HG03066 (cell line): ENCODE data around the gene RASGRP2.
"Not testable (repeated sequence)": the region's sequence is repeated elsewhere in the genome, so short reads cannot be mapped to it uniquely, and the experiment has no call there.

Source experiments
- ATAC-seq: cut with Tn5 transposase; IDR thresholded peaks from one replicate; pipeline ENCODE4 v1.9.1; 2021; ENCODE audit warnings: low read depth; ENCODE audit not compliant: unreplicated experiment

RASGRP2 gene

DNA sequence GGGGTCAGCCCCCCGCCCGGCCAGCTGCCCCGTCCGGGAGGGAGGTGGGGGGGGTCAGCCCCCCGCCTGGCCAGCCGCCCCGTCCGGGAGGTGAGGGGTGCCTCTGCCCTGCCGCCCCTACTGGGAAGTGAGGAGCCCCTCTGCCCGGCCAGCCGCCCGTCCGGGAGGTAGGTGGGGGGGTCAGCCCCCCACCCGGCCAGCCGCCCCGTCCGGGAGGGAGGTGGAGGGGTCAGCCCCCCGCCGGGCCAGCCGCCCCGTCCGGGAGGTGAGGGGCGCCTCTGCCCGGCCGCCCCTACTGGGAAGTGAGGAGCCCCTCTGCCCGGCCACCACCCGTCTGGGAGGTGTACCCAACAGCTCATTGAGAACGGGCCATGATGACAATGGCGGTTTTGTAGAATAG, 42.0 kb downstream of the RASGRP2 start:
- not testable (repeated sequence) for ATAC-seq

DNA sequence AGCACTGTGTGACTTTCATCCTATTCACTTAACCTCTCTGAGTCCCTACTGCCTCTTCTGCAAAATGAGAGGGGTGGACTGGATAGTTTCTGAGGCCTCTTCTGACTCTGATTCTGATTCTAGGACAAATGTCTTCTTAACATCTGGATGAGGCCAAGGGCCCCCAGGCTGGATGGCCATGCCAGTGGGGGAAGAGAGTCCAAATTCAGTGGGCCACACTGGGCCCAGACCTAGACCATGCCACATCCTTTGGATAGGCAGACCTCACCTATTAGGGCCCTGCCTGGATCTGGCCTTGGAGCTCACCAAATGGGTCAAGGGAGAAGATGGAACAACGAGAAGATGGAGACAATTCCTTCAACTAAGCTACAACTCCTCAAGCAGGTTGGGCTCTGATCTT, 45.5 kb downstream of the RASGRP2 start:
- ATAC-seq = no peak

DNA sequence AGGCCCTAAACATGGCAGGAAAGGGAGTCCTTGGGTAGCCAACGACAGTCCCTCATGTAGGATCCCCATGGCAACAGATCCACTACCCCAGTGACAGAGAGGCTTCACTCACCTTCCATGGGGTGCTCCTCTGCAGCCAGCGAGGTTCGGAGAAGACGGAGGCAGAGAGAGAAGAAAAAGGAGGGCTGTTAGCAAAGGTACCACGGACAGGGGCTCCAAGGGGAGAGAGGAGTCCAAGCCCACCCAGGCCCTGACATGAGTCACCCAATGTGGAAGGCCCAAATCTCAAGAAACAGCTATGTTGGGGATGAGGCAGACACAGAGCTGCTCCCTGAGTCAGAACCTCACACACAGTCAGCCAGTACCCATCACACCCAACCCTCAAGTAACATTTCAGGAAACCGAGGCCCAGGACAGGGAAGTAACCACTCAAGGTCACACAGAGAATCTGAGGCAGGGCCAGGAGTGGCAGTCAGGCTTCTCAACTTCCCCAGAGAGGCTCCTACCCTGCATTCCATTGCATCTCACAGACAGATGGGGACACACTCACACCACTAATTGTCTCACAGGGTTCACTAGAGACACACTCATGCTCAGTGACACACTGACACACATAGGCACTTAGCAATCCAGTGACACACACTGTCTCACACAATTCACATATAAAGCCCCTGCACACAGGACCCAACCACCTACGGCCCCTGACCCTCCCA, 46.1 kb downstream of the RASGRP2 start:
- no peak for ATAC-seq

DNA sequence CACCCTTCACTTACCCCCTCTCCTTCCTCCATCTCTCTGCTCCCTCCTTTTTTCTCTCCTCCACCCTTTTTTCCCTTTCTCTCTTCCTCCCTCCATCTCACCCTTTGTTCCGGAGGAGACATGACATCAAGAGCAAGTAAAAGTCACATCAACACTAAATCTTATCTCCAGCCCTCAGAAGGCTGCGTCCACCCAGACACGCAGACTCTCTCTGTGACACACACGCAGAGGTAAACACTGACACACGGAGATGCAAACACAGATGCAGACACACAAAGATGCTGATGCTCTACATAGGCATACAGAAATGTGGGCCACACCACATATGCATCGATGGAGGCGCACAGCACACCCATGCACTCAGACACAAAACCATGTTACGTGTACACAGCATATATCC, 47.9 kb downstream of the RASGRP2 start:
- ATAC-seq = no peak

DNA sequence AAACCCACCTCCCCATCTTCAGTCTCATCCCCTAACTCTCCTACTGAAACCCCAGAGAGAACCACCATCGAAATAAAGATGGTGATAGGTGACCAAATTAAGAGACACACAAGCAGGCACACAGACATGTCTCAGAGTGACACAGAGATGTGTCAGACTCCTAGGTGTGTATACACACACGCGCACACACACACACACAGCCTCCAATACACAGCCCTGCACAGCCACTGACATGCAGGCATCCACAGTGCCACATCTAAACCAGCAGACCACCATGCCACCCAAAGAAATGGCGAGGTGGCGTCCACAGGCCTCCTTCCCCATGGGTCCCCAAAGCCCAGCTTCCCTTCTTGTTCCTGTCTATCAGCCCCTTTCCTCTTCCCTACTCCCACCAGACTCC, 48.4 kb downstream of the RASGRP2 start:
- ATAC-seq = no peak

DNA sequence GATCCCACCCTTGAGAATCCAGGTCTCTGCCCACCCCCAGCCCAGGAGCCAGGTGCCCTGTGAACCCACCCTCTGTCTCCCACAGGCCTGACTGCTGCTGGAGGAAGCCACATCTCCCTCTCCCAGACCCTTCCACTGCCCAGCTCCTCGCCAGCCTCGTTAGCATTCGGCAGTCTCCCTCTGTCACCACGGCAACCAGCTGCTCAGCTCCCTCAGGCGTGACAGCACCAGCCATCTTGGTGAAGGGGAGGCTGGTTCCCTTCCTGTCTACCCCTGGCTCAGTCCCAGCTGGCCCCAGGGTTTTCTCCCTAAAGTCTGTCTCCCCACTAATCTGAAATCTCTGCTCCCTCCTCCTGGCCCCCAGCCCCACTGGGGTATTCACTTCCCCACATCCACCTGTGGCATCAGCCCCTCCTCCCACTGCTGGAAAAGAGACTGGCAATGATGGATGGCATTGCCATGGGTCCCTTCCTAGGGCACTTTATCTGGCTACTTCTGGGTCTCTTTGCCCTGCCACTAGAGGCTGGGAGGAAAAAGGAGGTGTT, 49.0 kb downstream of the RASGRP2 start:
- ATAC-seq = no peak

DNA sequence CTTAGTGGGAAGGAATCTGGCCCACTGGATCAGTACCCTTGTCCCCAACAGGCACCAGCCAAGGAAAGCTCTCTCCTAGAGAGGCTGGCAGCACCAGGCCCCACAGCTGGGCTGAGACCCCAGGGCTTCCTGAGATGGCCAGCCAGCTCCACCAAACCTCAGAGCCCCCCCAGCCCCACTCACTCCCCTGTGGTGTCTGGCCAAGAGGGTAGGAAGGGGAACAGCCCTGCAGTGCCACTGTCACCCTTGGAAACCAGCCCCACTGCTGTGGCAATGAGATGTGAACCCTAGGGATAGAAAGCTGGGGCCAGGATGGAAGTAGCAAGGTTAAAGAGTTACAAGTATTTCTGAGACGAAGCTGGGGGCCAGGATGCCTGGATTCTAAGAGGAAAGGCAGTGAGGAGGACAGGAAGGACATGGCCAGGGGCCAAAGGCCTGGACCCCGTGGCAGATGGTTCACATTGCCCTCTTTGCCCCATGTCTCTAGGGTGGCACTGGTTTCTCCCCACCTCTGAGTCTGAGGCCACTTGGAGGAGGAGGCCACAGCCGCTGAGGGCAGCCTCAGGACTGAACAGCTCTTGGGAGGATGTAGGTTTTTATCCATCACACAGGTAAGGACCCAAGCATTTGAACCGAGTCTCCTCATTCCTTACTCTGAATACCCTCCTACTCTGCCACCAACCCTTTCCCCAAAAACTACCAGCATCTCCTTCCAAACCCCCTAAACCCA, 49.8 kb downstream of the RASGRP2 start:
- no peak for ATAC-seq

DNA sequence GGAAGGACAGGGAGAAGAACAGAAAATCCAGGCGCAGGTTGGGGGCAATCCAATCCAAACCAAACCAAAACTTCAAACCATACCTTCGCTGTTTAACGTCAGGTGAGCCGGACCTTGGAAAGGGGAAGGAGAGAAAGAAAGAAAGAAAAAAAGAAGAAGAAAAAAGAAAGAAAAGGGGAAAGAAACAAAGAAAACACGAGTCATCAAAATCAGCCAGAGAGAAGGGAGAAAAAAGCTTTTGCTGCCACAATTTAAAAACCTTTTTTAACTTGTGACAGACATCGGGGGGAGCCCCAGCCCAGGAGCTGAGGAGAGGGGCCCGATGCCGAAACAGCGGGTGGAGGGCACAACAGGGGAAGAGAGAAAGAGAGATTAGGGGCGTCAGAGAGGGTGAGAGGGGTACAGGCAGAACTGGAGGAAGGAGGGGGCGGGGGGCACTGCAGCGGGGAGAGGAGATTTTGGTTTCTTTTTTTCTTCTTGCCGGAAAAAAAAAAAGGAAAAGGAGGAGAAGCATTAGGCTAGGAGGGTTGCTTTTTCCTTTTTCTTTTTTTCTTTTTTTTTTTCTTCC, 51.1 kb downstream of the RASGRP2 start:
- ATAC-seq = no peak

DNA sequence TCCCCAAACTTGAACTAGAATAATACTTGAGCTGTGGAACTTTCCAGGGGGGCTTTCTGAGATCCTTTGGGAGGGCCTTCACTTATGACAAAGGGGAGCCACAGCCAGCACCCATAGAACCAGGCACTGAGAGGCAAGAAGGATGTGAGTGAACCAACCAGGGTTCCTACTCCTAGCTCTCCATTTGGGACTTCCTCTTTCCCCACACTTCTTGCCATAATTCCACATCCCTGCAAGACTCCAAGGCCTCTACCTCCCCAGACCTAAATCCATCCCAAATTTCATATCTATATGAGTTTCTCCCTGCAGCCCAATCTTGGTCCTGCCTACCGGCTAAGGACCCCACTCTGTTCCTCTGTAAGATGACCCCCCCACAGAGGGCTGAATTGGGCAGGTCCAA, 52.4 kb downstream of the RASGRP2 start:
- no peak for ATAC-seq

DNA sequence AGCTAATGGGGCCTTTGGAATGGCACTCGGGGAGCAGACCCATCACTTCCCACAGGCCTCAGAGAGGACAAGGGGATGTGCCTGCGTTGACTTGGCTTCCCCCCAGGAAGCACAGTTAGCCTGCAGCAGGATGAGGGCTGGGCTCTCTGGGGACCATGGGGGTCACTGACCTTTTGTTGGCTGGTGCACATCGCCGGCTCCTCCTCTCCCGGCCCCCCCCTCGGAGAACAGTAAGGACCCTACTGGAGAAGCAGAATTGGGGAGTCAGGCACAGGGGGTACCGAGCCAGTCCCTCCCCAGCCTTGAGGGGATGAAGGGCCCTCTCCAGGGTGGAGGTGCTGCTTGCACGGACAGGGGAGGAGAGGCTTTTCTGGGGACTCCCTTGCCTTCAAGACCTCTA, 53.7 kb downstream of the RASGRP2 start:
- no peak for ATAC-seq

DNA sequence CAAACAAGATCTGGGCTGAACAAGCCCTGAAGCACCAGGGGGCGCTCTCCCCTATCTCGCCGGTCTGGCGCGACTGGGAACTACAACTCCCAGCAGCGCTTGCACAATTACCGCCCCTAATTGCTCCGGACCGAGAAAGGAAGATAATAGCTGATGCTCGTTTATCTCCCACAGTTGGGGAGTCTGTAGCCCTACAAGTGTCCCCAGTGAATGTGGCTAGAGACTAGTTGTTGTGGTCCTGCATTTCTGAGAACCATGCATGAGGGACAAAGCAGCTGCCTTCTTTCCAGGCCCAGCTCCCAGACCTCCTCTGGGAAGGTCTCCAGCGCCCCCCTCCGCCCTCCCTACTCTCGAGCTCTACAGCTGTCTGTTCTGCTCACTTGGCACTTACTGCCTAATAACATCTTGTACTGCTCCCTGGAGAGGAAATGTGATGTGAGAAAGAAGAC, 55.4 kb downstream of the RASGRP2 start:
- ATAC-seq = no peak

DNA sequence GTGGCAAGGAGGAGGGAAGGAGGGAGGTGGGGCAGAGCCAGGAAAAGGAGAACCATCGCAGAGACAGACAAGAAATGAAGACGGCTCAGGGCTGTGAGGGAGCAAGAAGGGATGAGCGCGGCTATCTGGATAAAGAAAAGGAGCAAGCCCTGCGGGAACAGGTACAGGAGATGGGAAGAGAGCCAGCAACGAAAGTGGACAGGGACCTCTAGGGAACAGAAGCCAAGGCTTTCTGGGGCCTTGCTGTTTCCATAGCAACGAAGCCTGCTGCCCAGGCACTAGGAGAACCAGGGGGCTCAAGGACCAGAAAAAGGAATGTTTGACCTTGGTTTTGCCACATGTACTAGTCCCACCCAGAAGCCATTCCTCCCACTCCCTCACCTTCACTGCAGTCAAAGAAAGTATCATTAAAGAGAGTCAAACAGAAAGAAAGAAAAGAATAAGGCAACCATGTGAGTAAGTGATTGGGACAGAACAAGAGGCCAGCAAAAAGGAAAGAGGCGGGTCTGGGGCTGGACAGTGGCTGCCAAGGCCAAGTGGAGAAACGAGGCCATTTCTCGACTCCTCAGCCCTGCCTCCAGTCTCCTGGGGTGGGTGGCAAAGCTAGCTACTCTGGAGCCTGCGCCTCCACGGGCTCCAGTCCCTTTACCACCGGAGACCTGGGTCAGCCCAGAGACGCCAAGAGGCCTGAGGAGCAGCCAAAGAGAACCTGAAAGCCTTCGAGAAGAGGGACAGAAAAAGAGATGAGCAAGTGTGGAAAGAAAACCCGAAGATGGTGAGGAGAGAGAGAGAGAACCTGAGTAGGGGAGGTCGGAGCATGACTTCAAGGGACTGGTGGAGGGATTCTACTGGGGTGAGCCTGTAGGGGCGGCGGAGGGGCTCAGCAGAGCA, 56.1 kb downstream of the RASGRP2 start:
- no peak for ATAC-seq

DNA sequence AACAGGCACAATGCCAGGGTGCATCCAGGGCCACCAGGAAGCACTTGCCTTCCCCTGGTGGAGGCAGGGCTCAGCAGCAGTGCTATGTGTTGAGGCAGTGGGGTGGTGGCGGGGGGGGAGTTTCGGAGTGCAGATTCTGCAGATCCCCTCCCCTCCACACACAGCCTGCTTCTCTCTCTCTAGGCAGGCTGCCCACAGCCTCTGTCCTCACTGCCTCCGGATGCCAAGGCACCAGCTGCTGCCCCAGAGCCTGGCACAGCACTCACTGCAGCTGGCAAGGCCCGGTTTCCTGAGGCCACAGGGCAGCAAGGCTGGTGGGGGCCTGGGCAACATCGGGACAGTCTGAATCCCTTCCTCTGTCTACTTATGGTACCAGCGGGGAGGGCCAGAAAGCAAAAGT, 56.7 kb downstream of the RASGRP2 start:
- ATAC-seq = no peak

DNA sequence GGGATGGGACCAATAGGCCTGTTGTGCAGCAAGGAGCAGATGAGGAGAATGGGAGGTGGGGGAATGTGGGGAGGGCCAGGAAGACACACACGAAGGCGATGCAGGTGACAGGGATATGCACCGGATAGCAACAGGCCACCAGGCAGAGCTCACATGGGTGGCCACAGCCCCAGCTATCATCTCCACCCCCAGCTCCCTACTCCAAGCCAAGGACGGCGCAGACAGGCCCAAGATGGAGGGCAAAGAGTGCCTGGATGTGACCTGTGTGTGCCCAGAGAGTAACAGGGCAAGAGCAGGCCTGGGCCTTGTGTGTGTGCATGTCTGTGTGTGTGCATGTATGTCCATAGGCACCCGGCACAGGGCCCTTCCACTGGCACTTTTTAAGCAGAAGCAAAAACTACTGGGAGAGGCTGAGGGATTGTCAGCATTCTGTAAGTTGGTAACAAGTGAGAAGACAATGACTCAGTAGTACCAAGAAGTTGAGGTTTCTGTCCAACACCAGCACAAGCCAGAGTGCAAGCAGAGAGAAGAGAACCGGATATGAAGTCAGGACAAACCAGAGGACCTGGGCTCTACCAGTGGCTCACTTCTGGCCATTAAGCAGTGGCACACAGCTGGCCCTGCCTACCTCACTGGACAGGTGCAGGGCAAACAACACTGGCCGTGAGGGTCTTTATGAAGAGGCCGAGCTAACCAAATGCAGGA, 57.3 kb downstream of the RASGRP2 start:
- ATAC-seq = no peak

DNA sequence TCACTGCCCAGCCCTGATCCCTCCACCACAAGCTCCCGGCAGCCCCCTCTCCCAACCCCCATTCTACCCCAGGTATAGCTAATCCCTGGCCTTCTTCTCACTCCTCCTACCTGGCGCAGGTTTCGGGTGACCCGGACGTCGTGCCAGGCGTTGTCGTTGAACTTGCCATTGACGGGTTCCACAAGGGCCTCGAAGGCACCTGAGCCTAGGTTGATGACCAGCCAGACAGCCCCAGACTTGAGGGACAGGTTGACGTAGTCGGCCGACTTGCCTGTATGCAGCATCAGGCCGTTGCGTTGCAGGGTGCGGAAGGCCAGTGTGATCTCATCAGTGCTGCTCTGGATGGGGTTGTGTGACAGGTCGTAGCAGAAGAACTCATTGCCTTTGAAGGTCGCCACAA, 58.4 kb downstream of the RASGRP2 start:
- ATAC-seq = no peak

DNA sequence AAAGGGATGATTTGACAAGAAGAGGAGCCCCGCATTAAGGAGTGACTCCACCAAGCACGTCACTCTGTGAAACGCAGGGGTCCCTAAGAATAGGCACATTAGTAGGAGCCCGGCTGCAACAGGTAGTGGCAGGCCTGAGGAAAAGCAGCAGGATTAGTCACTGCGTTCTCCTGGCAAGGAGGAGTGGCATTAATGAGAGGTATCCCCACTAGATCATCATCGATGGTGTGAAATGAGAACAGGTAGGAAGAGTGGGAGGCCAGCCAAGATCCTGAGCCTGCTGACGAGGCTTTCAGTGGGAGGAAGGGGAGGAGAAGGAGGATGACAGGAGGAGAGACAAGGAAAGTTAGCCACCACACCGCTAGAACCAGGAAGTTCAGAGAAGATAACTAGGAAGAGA, 59.6 kb downstream of the RASGRP2 start:
- no peak for ATAC-seq

DNA sequence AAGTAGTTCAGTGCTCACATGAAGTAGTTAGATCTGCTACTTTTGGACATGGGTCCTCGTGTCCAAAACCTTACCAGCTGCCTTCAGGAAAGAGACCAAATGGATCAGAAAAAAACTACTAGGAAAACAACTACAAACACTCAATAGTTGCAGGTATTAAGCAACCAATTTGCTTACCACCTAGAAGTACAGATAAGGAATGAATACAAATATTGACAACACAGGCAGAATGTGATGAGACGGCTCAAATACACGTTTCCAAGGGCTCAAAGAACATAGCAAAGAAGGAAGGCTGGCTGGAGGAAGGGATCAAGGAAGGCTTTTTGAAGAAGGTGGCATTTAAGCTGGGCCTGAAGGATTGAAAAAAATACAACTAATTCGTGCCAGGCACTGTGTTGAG, 62.8 kb downstream of the RASGRP2 start:
- no peak for ATAC-seq

DNA sequence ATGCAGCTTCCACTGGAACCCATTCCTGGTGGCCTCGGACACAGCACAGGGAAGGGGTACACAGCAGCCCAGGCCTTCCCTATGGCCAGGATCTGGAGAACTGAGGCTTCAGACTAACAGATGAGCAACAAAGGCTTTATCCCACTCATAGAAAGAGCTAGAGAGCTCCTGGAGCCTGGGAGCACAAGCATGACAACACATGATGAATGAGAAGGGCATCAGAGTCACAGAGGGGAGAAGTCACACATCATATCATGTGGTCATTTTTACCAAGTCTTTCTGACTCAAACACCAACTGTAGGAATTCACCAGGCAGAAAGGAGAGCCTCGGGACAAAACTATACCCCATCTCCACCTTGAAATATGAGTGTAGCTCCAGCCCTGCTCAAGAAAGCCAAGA, 64.1 kb downstream of the RASGRP2 start:
- no peak for ATAC-seq

DNA sequence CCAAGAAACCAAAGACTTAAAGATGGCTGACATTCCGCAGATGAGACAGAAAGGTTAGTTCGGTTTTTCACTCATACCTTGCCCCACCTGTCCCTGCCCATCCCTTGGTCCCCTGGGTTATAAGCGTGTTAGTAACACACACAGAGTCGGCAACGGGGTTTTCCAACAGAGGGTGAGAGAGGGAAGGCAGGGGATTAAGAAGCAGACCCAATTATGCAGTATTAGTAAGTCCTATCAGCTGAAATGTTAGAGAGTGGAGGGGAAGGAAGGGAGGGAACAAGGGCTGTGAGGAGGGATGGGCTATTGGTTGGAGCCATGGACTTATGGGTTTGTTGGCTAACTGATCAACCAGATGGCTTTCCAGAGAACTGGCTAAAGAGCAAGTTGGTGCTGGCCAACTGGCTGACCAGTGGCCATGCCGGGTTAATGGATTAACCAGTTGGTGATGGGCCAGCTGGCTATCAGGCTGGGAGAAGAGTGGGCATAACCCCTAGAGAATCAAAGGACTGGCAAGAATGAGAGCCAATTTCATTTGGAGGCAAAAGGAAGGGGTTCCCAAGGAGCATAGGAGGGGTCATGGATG, 66.4 kb downstream of the RASGRP2 start:
- no peak for ATAC-seq
